HG02938 (cell line): ENCODE results near the gene POU2F2.

Source experiments
- ATAC-seq: cut with Tn5 transposase; IDR thresholded peaks from one replicate; pipeline ENCODE4 v1.9.1; 2021; ENCODE audit warnings: mild to moderate bottlenecking, moderate library complexity; ENCODE audit not compliant: unreplicated experiment

Gene POU2F2

DNA sequence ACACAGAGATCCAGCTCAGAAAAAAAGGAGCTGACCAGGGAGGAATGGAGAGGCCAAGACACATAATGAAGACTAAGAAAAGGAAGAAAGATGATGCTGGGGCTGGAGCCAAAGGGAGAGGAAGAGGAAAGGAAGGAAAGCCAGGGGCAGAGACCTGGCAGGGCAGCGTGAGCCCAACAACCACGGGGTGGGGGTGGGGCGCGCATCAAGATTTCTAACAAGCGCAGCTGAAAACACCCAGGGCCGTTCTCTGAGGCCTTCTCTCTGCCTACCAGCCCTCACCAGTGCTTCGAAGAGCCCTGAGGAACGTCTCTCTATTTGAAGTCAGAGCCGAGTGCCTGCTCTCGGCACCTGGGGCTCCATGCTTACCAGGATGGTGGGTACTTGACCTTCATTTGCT, 23.6 kb upstream of the POU2F2 start:
- ATAC-seq: no peak

DNA sequence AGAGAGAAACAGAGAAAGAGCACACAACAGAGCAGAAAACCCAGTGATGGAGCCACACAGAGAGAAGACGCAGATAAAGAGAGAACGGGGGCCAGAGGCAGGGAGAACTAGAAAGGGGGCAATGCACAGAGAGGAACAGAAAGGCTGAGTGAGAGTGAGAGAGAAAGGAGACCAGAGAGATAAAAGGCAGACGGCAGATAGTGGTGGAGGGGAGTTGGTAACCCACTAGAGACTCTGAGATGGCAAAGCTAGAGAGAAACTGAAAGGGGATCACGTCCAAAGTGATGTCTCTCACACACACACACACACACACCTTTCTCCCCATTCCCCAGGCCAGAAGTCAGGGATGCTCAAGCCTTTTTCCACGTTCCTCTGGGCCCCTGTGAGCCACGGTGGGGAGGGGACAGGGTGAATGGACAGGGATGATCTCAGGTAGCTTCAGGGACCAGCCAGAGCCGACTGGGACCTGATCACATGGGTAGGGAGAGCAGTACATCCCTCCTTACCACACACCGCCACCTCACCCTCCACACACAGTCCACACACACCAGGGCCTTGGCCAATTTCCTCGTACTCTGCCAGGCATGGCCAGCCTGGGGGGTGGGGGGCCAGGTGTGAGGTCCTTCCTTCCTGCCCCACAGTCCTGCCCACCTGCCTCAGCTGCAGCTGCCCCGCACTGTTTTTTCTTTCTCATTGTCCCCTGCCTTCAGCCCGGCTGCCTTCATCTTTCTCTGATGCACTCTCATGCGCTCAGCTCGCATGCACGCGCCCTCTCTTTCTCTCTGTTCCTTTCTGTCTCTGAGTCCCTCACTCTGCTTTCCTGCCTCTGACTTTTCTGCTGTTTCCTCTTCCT, 22.5 kb upstream of the POU2F2 start:
- ATAC-seq: no peak

DNA sequence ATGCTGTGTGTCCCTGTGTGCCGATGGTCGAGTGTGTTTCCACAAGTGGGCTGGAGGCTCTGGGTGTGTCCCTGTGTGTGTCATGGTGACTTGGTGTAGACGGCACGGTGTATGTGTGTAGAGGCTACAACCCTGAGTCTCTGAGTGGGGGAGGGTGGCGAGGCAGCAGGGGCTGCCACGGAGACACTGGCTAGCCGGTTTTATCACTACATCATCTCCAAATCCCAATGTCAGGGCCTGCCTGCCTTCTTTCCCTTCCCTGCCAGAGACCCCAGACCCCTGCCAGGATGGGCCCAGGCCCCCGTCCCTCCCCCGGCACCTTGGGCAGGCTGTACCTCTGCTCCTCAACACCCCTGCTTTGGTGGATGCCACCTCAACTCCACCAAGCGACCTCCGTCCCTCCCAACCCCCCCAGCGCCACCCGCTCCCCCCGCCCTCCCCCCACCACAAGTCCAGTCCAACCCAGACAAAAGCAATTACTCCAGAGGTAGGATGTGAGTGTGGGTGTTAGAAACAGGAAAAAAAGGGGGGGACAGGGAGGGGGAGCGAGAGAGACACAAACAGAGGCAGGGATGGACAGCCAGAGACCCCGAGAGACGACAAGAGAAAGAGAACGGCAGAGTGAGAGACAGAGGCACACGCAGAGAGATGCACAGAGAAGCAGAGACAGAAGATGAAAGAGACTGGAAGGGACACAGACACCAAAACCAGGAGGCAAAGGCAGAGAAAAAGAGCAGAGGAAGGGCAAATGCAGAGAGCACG, 21.6 kb upstream of the POU2F2 start:
- no peak for ATAC-seq

DNA sequence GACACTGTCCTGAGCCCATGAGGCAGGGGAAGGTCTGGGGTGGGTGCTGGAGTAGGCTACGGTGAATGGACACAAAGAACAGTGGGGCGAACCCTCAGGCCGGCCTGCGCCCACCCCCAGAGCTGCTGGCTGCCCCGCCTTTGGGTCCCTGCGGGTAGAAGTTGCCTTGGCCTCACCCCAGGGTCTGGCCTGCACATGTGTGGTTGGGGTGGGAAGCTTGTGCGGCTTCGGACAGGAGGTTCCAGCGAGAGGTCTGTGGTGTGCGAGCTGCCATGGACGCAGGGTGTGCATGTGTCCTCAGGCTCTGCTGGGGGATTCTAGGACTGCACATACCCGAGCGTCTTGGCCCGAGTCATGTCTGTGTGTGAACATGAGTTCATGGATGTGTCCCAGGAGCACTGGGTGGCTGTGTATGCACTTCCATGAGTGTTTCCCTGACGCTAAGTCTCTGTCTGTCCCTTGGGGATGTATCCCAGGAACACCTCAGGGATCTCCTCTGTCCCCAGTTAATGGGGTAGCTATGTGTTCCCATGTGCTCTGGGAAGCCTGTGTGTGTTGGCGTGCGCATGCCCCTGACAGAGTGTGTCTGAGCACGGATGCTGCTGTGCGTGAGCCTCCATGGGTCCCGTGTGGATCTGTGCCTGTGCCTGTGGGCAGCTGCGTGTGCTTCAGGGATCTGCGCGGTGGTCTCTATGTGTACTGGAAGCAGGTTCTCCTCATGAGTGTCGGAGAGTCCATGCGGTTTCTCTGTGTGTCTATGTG, 20.8 kb upstream of the POU2F2 start:
- ATAC-seq: no peak

DNA sequence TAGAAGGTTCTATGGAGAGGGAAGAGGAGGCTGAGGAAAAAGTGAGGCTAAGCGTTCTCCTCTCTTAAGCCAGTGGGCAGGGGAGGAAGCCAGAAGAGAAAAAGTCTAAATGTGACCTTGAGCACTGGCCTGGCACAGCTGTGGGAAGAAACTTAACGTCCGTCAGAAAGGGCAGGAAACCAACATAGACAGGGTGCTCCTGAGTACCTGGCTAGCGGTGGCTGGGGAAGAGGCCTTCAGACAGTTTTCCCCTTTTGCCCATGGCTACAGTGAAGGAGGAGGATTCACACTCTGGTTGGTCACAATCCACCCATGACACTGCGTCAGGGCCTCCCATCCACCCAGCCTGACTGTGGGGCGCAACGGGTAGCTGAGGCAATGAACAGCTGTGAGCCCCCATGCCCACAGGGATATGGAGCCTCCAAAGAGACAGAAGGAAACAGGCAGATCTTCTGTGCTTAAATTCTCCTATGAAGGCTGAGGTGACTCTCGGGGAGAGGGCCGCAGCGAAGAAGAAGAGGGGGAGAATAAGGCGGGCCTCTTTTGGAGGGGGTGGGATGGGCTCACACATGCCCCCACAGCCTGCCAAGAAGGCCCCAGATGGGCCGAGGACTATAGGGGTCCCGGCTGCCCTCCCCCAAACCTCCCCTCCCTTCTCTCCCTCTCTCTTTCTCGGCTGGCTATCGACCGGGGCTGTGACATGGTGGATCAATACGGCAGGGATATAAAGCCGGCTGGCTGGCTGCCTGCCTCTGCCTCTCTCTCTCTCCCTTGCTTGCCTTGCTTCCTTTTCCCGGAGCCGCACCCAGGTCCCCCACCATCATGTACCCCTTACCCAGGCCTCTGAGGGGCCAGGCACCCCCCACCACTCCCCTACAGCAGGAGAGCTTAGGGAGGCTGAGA, 19.8 kb upstream of the POU2F2 start:
- no peak for ATAC-seq

DNA sequence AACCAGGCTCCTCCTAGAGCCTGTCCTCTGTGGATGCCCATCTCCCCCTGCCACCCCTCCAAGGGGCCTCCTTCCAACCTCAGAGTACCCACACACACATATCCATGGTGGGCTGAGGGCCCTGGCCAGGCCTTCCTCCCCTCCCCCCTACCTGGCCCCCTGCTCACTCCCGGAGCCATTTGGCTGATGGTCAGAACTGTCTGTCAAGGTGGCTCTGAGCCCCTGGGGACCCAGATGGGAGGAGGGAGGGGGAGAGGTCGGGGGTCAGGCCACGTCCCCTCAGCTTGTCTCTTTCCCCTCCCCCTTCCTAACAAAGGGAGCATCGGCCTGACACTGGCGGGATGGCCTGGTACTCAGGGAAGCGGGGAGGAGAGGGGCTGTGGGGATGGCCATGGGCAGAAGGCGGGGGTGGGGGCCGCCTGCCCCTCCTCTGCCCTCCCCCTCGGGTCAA, 18.7 kb upstream of the POU2F2 start:
- no peak for ATAC-seq

DNA sequence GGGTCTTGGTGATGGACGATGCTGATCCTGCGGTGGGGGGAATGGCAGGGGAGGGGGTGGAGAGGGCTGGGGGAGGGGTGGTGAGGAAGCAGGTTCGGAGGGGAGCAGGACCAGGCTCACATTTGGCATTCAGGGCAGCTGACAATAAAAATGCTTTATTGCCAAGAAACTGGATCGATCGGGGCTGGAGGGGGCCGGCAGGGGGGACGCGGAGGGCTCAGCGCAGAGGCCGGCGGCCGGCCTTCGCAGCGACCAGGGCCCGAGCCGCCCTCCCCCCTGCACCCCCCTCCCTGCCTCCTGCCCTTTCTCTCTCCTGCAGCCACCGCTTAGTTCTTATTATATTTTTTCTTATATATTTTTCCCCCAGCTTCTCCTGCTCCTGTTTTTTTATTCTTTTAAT, 18.1 kb upstream of the POU2F2 start:
- no peak for ATAC-seq

DNA sequence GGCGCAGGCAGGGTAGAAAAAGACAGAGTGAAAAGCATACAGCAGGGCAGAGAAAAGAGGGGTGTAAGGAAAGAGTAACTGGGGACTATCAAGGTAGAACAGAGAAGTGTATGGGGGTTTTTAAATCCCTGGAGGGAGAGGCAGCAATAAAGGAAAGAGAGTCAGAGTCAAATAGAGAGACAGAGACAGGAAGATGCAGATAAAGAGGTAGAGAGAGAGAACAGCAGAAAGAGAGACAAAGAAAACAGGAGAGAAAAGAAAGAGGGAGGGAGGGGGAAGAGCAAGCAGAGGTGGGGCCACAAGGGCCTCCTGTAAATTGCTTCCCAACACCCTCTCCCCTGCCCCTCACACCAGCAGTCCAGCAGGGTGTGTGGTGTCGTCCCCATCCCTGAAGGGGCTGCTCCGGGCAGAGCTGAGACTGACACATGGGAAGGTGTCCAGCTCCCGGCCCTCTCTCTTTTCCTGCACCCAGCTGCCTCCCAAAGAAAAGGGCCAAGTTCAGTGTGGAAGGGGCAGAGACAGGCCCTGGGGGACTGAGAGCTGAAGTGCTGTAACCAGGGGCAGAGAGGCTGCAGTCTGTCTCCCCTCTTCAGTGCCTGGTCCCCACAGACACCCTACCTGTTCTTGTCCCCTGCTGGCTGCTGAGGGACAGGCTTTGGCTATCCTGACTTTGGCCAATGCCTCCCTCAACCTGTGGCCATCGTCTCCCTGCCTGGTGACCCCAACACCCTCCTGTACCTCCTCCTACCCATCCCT, 17.4 kb upstream of the POU2F2 start:
- ATAC-seq: no peak

DNA sequence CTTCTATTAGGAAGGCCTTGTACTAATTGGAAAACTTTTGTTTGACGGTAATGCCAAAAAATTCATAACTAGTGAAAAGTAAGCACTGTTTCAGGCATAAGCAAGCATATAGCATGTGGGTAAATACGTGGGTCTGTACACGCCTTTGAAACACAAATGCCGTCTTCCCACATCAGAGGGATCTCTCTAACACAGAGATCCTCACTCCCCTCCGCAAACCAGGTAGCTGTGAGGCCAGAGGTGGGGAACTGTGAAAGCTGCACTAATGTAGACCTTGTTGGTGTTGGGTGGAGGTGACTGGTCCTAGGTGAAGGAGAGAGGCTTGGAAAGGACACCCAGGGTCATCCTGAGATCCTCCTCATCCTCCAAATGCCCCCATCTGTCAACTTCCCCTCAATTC, 16.0 kb upstream of the POU2F2 start:
- no peak for ATAC-seq

DNA sequence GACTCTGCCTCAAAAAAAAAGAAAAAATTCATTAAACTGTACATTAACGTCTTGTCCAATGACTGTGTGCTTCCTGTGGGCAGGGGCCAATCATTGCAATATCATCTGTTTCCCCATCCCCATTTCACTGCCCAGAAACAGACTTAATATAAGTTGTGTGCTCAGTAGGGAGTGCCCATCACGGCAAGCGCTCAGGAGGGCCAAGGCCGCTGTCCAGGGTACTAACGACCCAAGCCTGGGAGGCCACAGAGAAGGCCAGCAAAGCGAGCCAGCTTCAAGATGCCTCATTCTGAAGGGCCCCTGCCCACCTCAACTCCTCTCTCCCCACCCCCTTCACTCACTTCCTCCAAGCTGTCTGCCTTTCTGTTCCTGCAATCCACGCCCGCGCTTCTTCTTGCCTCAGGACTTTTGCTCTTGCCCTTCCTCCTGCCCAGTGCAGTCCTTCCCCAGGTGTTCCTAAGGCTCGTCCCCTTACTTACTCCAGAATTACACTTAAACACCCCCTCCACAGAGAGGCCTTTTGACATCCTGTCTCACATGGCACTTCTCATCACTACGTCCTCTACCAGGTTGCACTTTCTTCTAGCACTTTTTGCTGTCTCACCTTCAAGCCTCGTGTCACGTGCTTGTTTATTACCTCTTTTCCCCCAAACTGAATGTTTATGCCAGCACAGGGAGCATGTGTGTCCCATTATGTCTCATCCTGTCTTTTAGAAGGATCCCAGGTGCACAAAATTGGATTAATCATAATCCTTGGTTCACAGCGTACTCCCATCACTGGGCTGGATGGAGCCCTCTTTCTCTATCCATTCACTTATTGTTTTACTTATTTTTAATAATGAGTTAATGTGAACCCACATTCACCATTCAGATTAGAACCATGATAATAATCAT, 11.3 kb upstream of the POU2F2 start:
- no peak for ATAC-seq

DNA sequence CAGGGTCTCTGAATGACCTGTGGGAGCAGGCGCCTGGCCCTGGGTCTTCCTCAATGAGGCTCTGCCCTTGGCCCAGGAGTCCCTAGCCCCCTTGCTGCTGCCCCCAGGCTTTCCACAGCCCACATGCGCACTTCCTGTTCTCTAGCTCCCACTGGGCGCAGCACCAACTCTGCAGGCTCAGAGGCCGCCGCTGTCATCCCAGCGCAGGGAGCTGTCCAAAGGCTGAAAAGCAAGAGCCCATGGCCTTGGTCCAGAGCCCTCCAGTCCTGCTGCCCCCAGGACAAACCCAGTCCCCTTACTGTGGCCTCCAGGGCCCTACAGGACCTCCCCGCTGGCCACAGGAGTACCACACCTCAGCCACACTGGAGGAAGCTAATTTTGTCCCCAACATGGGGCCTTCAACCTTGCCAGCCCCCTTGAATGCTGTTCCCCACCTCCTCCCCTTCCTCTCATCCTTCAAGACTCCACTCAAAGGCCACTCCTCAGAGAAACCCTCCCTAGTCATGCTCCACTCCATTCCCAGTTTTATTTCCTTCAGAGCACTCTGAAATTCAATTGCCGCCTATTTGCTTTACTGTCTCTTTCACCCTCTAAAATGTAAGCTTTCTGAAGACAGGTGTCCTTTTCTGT, 8.0 kb upstream of the POU2F2 start:
- no peak for ATAC-seq

DNA sequence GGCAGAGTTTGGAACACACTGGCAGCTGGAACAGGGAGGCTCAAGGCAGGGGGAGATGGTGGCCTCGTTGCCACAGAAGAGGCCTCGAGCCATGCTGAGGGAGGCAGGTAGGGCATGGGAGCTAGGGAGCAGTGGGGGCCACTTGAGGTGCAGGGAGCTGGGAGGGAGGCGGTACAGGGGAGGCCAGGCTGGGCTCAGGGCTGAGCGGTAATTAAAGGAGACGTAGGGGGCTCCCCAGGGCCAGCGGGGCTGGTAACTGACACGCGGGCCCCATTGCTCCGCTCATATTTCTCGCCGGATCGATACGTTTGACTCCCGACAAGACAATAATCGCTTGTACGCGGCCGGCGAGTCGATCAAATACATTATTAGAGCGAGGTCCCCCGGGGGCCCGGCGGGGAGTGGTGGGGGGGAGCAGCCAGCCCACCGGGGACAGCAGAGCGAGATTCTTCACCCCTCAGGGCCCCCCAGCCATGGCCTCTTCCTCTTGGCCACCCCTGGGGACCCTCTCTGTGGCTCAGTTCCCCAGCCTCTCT, 2.4 kb upstream of the POU2F2 start:
- no peak for ATAC-seq

DNA sequence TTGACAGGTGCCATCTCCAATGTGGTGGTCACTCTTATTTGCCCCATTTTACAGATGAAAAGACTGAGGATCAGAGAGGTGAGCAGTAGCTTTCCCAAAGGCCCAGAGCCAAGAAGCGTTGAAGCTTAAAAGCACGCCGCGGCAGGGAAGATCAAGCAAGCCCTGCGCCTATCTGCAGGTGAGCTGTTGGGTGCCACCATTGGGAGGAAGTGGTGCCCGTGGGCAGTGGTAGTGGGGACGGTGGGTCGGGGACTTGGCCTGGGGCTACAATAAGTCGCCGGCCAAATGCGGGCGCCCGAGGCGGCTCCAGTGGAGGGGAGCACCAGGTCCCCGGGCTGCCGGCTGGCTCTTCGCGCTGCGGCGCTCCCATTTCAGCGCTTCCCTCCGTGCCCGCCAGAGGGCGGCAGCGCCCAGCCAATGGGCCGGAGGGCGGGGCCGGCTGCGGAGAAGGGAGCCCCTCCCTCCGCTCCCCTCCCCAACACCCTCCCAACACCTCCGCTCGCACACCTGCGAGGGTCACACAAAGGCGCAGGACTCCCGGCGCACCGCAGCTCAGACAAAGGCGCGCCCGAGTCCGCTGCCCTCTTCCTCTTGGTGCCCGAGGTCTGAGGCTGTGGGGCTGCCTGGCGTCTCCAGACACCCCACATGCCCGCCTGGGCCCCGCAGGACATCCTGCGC, 744 bp upstream of the POU2F2 start:
- ATAC-seq: no peak

DNA sequence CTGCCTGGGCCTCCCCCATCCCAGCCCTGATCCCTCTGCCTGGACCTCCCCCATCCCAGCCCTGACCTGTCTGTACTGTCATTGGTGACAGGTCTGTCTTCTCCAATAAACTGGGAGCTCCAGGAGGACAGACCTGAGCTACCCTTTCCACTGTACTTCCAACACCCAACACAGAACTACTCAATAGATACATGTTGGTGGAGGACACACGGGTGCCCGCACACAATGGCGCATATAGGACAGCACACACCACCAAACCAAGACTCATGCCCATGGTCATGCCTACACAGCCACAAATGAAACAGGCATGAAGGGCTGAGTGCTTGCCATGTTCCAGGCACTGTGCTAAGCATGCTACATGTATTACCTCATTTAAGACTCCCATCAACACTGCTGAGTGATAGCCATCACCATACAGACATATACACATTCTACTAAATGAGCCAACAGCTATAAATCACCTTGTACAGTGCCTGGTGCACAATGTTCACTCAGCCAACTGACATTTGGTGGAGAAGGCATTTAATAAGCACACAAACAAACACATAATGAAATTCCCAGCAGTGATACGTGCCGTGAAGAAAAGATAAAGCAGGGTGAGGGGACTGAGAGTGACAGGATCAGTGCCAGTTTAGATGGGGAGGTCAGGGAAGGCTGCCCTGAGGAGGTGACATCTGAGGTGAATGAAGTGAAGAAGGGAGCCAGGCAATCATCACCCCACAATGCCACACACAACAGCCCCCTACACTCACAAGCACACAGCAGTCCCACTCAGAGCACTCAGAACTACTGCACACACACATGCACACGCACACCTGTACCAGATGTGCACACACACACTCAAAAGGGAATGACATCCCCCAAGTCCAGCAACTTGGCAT, 857 bp downstream of the POU2F2 start:
- no peak for ATAC-seq

DNA sequence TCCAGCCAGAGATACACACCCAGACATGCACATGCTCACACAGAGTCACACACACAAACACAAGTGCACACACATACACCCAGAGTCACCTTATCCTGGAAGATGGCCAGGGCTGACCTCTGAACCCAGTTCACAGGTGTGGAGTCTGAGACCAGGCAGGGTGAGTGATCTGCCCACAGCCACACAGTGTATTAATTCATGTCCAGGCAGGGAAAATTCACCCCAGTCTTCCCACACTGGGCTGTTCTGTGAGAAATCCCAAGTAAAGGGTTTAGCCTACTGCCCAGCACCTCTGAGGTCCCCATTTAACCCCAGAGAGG, 2.0 kb downstream of the POU2F2 start:
- no peak for ATAC-seq

DNA sequence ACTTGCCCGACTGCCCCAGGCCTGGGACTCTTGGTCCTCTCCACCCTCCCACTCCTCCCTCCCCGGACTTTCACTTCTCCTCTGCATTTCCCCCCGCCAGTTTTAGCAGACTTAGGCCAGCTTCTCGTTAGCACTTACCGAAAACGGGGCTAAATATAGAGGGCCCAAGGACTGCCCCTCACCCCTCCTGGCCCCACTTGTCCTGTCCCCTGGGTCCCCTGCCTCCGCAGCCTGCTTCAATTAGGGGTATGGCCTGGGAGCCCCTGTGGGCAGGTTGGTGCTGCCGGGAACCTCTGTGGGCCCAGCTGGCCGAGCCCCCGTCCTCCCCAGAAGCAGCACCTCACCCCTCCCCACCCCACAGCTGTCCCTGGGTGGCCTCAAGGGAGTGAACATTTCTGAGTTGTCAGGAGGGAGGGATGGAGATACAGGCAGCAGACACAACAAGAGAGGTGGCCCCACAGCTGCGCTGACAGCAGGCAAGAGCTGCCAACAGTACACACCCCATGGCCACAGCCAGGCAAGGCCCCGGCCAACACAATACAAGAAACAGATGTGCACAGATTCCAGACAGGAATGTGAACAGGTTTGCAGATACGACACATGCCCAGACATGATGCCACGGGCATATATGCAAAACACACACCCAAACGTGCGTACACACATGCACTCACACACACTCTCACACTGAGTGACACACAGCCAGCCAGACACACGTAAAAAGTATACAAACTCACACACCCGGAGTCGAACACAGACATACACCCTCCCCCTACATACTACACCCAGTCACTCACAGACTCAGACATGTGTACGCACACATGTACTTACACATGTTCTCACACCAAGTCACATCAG, 2.6 kb downstream of the POU2F2 start:
- peak; percentile 50 for ATAC-seq
